Measurements from ENCODE around the gene LCAT. TPM values are rescaled to one million over a fixed set of nuclear protein-coding genes. Genes with fewer than 3 reads are reported as not detected.

LCAT gene
- total and polyA plus RNA-seq, 2 donors (not counting 1 experiment from before 2014, with no cell fraction given) = 7.6 to 16.3 TPM

GRCh38 chr16:67902831-67903230 lies 41.1 kb downstream of the LCAT start:
- peaks cover 26% of the 10 kb centered on the region for H4K20me1 ChIP-seq (ENCODE audit: control insufficient read depth, insufficient read depth, low read length, poor library complexity, severe bottlenecking)
- POLR2A ChIA-PET = no interaction called here
- no peak for TF ChIP-seq EZH2 (IDR thresholded peaks at IDR 0.05; ENCODE audit: borderline replicate concordance, insufficient read depth, low read depth, low read length, poor library complexity, severe bottlenecking)
- no peak for TF ChIP-seq CTCF (IDR thresholded peaks at IDR 0.05)
- DNase-seq (no peak), ATAC-seq (ENCODE audit: low read depth) (no peak)
- H3K4me3 ChIP-seq (ENCODE audit: control extremely low read depth in 1 of 5, extremely low read depth in 1 of 5, insufficient read depth in 1 of 5, low read depth in 2 of 5, low read length in 4 of 5) = no peak overlapping the region
- Mint-ChIP-seq H3K9me3 (ENCODE audit: insufficient read depth) (no peaks in the 10 kb centered on the region), H3K27me3 (no peaks in the 10 kb centered on the region), H3K4me3 (no peak overlapping the region), H3K4me1 (no peaks in the 10 kb centered on the region), H3K27ac (no peak overlapping the region)
- peaks cover 77% of the 10 kb centered on the region for H3K79me2 ChIP-seq (ENCODE audit: control insufficient read depth, insufficient read depth, low read length)
- no peaks in the 10 kb centered on the region for H3K27me3 ChIP-seq (replicated peaks in 1 of 4; ENCODE audit: control extremely low read depth in 1 of 4, control insufficient read depth in 3 of 4, insufficient read depth in 4 of 4, low read length in 3 of 4)
- no peak overlapping the region for H3K9ac ChIP-seq (ENCODE audit: low read length)
- WGBS (ENCODE audit: insufficient coverage) = 100% methylated on average over 1 of the region's 4 CpGs
- no peaks in the 10 kb centered on the region for H3K4me1 ChIP-seq (ENCODE audit: control insufficient read depth in 2 of 2, insufficient read depth in 2 of 2, low read length in 2 of 2)
- intact Hi-C loops (cut with micrococcal nuclease) = no loop called here
- H3K27ac ChIP-seq (ENCODE audit: low read length in 2 of 2) = no peak overlapping the region
- H2AFZ ChIP-seq (ENCODE audit: insufficient read depth, low read depth, low read length, poor library complexity, severe bottlenecking) = no peak overlapping the region
- H3K4me2 ChIP-seq (replicated peaks; ENCODE audit: low read depth, low read length, poor library complexity, severe bottlenecking) = no peak overlapping the region
- CTCF ChIA-PET = interaction anchor here (1.2 kb wide), 1 partner anchor 12 kb away, joined by 3 read pairs; no protein-coding TSS in a partner anchor
- peaks cover 1 to 11% of the 10 kb centered on the region in 2 experiments for H3K36me3 ChIP-seq (replicated peaks in 1 of 2; ENCODE audit: control extremely low read depth in 1 of 2, control insufficient read depth in 1 of 2, extremely low read depth in 1 of 2, insufficient read depth in 2 of 2, low read length in 1 of 2)
- H3K9me3 ChIP-seq (ENCODE audit: control extremely low read depth in 1 of 3, control insufficient read depth in 2 of 3, insufficient read depth in 1 of 3, low read length in 2 of 3) = no peaks in the 10 kb centered on the region

- peaks cover 78% of the 10 kb centered on the region for H3K79me2 ChIP-seq (ENCODE audit: control insufficient read depth, insufficient read depth, low read length)
- H3K9me3 Mint-ChIP-seq (ENCODE audit: insufficient read depth) = no peaks in the 10 kb centered on the region
- no peak overlapping the region for H3K4me2 ChIP-seq (replicated peaks; ENCODE audit: low read depth, low read length, poor library complexity, severe bottlenecking)
- H3K4me3 ChIP-seq (ENCODE audit: control extremely low read depth in 1 of 5, extremely low read depth in 1 of 5, insufficient read depth in 1 of 5, low read depth in 2 of 5, low read length in 4 of 5) = no peak overlapping the region
- H3K9ac ChIP-seq (ENCODE audit: low read length) = no peak overlapping the region
- ATAC-seq (ENCODE audit: low read depth) (no peak), DNase-seq (no peak)
- H3K4me3 Mint-ChIP-seq = no peak overlapping the region
- CTCF ChIA-PET = no interaction called here
- no peaks in the 10 kb centered on the region for H3K27me3 ChIP-seq (replicated peaks in 1 of 4; ENCODE audit: control extremely low read depth in 1 of 4, control insufficient read depth in 3 of 4, insufficient read depth in 4 of 4, low read length in 3 of 4)
- no peak overlapping the region for H3K27ac Mint-ChIP-seq
- H3K36me3 ChIP-seq (replicated peaks in 1 of 2; ENCODE audit: control extremely low read depth in 1 of 2, control insufficient read depth in 1 of 2, extremely low read depth in 1 of 2, insufficient read depth in 2 of 2, low read length in 1 of 2) = peaks cover 1 to 11% of the 10 kb centered on the region in 2 experiments
- WGBS (ENCODE audit: insufficient coverage) = 100% methylated on average over 2 of the region's 5 CpGs
- no peaks in the 10 kb centered on the region for H3K9me3 ChIP-seq (ENCODE audit: control extremely low read depth in 1 of 3, control insufficient read depth in 2 of 3, insufficient read depth in 1 of 3, low read length in 2 of 3)
- intact Hi-C loops (cut with micrococcal nuclease) = no loop called here
- H4K20me1 ChIP-seq (ENCODE audit: control insufficient read depth, insufficient read depth, low read length, poor library complexity, severe bottlenecking) = peaks cover 32% of the 10 kb centered on the region
- peaks cover 5% of the 10 kb centered on the region for H3K4me1 Mint-ChIP-seq
- POLR2A ChIA-PET = no interaction called here
- TF ChIP-seq CTCF (IDR thresholded peaks at IDR 0.05) = no peak
- no peak for TF ChIP-seq EZH2 (IDR thresholded peaks at IDR 0.05; ENCODE audit: borderline replicate concordance, insufficient read depth, low read depth, low read length, poor library complexity, severe bottlenecking)
- no peaks in the 10 kb centered on the region for H3K27me3 Mint-ChIP-seq
- H2AFZ ChIP-seq (ENCODE audit: insufficient read depth, low read depth, low read length, poor library complexity, severe bottlenecking) = no peak overlapping the region
- H3K4me1 ChIP-seq (ENCODE audit: control insufficient read depth in 2 of 2, insufficient read depth in 2 of 2, low read length in 2 of 2) = no peaks in the 10 kb centered on the region
- H3K27ac ChIP-seq (ENCODE audit: low read length in 2 of 2) = no peak overlapping the region
Measured at GRCh38 chr16:67901734-67902133, 42.2 kb downstream of the LCAT start.

All from B cell (primary cell).